ENCODE results near the gene KIDINS220.

GRCh38 chr2:8714283-8714682 lies 123.1 kb downstream of the KIDINS220 start:
- no peak for TF ChIP-seq EZH2 (IDR thresholded peaks at IDR 0.05; ENCODE audit: borderline replicate concordance)
- TF ChIP-seq CTCF (IDR thresholded peaks at IDR 0.05; ENCODE audit: poor library complexity) = no peak
